GM19043 (cell line): ENCODE results near the gene DENND2D.

ENCODE experiments used
- ATAC-seq: cut with Tn5 transposase; IDR thresholded peaks from one replicate; pipeline ENCODE4 v1.9.1; 2021; ENCODE audit warnings: low read depth; ENCODE audit not compliant: unreplicated experiment

Gene DENND2D

DNA sequence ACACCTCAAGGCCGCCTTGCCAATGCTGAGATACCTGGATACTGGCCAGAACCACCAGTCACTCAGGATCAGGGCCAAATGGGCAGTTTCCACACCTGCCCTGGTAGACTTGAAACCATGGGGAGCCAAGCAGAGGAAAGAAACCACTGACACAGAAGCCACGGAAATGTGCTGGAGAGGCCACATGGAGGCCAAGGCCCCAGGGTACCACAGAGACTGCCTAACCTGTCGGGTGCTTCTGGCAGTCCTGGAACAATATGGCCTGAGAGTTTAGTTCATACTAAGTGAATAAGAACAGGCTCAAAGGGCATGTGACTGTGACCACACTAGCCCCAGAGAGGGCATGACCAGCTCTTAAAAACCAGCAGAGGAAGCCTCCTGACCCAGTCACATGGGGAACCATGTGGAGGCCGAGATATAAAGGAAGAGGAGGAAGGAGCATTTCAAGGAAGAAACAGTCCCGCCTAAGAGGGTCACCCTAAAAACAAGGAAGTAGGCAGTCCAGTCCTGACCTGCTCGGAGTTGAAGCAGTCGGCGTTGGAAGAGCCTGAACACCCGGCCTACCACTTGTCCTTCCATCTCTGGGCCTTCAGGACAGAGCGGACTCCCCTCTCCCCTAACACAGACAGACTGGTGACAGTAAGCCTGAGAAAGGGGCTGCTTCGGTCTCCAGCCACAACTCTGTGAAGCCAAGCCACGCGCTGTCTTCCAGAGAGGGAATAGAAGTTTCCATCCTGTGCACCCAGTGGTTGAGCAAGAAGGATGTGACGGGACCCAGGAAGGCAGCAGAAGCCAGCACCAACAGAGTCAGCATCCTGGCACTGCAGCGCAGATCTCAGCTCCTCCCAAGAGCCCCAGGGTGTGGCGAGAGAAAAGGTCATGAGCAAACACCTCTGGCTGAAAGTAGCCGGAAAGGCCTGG, at the start of gene DENND2D:
DENND2D (minus strand) TSS at position 766 of the 921 bp plus-strand sequence; CDS start at position 579, 187 bp downstream.
- no peak for ATAC-seq

DNA sequence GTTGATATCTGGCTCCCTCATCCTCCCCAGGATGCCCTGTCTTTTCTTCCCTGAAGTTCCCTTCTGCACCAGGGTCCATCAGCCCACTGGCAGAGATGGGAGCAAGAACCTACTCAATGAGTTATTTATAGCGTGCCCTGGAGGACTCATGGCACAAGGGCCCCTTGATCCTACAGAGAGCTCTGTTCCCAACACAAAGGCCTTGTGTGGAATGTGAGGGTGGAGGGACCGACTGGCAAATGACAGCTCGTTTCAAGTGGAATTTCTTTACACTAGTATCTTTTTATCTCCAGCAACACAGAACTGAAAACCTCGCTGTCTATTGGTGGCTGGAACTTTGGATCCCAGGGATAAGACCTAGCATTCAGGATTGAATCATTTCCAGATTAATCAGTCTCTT, 49.5 kb upstream of the DENND2D start:
- ATAC-seq: no peak

DNA sequence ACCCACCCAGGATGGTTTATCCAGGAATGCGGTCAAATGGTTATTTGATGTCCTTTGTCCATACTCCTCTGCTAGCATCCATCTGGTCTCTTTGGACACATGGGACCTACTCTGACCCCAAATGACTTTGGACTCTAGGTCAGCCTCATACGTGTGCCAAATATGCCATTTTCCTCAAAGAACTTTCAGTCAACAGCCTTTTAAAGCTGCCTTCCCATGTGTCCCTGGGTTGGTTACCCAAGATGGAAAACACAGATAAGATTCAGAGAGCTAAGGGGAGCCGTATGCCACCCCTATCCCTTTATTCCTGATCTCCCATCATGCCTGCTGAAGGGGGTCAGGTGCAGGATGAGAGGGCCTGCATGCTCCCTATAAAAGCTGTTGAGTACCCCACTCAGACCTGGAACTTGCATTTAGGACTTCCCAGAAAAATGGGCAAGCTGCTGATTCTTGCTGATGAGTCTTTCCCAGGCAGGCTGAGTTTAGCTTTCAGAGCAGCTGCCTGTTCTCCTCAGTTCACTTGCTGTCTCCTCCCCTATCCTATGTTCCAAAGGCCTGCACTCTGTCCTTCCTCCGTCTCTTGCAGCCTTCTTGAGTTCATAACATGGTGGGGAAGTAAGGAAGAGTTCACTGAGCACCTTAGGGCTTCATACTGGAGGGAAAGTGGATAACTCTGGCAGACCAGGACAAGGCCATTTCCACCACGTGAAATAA, 46.8 kb upstream of the DENND2D start:
- ATAC-seq: no peak

DNA sequence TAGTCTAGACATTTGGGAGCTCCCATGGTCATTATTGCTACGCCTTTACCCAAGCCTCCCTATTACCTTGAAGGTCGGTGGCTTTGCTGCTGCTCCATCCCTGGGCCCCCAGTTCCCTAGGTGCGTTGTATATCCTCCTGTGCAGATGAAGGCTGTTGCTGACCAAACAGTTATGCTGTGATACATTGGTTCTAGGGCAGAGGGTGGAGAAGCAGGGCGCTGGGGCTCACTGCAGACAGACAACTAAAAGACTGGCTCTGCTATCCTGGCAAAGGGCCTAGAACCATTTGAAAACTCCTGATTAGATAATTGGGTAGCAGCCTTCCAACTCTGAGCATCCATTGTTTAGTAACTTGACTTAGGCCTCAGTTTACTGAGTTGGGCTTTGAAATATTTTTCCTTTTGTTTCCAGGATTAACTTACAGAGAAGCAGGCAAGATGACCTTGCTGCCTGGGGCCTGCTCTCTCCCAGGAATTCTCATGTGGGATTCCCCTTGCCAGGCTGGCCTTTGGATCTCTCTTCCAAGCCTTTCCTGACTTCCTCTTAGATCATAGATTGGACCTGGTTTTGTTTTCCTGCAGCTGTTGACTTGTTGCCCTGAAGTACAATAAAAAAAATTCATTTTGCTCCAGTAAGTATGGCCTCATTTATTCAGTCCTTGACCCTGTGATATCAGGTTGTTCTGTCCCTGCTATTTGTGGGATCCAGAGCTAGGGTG, 42.5 kb upstream of the DENND2D start:
- ATAC-seq: no peak

DNA sequence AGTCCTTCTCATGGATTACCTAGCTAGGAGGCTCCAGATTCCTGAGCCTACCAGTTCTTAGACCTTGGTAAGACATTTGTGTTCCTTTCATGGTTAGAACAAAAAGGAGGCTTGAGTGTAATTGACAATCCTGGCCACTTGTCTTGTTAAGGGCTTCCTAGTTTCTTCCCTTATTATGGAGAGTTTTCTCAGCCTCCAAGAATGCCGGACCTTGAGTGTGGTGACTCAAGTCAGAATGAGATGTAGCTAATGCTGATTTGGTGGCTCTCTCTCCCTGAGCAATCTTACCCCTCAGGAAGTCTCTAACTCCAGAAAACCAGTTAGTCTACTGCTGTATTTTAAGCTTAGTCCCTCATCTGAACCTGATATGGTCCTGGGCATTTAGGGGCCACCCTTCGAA, 41.4 kb upstream of the DENND2D start:
- ATAC-seq: no peak

DNA sequence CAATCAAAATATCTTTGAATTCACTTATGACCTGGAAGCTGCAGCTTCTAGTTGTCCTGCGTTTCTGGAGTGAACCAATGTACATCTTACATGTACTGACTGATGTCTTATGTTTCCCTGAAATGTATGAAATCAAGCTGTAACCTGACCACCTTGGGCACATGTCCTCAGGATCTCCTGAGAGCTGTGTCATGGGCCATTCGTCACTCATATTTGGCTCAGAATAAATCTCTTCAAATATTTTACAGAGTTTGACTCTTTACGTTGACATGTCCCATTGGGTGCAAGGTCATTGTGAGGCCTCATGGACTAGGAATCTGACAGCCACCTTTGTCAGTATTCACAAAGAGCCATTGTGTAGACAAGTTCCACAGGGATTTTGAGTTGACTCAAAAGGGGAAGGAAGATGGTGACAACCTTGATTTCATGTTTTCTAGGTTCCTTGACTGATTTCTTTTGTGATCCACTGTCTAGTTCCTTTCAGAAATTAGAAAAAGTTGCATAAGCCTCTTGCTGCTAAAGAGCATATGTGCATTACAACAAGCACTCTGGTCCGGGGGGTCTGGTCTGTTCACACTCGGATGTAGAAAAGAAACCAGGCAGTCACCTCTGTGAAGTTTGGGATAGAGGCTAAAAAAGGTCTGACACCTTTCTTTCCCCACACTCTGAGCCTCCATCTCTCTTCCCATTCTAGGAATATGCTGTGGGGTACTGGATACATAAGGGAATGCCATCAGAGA, 37.8 kb upstream of the DENND2D start:
- no peak for ATAC-seq

DNA sequence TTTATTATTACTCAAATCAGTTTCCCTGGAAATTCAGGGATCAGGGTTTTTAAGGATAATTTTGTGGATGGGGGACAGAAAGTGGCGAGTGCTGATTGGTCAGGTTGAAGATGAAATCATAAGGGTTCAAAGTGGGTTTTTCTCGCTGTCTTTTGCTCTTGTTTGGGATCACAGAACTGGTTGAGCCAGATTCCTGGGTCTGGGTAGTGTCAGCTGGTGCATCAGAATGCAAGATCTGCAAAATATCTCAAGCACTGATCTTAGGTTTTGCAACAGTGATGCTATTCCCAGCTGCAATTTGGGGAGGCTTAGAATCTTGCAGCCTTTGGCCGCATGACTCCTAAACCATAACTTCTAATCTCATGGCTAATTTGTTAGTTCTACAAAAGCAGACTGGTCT, 36.4 kb upstream of the DENND2D start:
- no peak for ATAC-seq

DNA sequence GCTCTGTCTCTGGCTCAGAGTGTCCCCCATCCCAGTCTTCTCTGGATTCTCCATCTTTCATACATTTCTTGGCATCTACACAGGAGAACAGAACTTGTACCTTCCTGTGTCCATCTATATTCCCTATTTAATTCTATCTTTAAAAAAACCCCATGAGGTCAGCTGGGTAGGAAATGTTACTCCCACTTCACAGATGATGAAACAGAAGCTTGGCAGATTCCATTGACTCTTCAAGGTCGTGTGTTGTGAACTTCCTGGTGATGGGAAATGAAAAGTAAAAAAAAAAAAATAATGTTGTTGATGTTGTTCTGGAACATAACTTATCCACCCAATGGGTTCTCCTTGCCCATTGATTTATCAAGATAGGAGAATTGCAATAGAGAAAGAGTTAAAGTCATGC, 35.9 kb upstream of the DENND2D start:
- ATAC-seq: no peak

DNA sequence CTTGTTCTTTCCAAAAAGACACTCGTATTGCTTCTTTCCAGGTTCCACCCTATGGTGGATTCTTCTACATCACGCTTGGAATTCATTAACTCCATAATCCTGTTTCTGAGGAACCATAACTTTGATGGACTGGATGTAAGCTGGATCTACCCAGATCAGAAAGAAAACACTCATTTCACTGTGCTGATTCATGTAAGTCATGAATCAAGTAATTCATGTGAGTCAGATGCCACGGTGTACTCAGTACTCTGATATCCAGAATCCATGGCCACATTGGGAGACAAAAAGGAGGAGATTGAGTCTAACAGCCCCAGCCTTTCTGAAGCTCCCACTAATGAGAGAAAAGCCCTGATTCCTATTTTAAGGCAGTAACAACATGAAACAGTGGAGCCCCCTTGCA, 34.4 kb upstream of the DENND2D start:
- no peak for ATAC-seq

- ATAC-seq: no peak
Observed at GRCh38 chr1:111234258-111234657, 33.8 kb upstream of the DENND2D start.

DNA sequence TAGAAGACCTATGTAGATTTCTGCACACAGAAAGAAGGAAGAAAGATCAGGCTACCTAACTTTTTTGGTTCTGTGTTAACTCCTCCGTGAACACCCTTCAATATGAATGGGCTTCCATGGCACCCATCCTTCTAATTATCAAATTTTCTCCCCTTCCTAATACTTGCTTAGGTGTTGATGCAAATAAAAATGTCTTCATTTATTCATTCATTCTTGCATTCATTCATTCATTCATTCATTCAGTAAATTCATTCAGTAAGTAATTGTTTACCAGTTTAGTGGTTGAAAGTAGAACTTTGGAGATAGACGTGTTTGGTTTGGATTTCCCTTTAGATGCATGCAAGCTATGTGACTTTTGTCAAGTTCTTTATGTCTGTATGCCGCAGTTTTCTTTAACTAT, 31.7 kb upstream of the DENND2D start:
- no peak for ATAC-seq

GRCh38 chr1:111228748-111229126, 28.3 kb upstream of the DENND2D start:
- ATAC-seq: no peak

DNA sequence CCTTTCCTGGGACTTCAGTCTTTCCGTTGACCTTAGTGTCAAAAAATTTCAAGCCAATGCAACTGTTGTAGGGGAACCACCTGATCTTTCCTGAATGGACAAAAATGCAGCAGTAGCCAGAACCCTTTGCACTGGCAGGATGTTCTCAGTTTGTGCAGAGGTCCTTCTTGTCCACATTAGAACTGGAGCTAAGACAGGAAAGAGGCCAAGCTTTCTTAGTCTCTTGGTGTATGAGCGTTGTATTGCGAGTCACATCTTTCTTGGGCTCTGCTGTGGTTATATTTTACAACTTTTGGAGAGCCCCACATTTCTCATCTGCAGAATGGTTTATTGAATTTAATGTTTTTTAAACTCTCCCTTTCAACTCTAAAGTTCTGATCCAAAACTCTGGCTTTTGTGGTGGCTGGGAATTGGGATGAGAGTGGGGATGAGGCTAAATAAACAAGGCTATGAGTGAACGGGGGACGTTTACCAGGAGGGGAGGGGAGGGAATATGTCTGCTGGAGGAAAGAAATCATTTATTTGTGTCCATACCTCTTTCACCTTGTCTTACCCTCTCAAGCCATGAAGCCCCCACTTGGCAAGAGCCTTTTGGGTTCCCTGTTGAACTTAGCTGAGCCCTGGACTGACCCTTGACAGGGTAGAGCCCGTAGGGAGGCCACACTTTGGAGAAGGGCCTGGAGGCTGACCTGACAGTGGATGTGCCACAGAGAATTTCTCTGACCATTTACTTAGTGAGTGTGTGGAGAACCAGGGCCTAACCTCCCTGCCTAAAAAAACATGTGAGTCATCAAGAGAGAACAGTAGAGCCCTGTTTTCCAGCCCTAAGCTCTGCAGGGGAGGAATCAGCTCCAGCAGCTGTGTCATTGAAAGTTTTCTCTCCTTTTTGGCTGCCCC, 27.7 kb upstream of the DENND2D start:
- no peak for ATAC-seq

DNA sequence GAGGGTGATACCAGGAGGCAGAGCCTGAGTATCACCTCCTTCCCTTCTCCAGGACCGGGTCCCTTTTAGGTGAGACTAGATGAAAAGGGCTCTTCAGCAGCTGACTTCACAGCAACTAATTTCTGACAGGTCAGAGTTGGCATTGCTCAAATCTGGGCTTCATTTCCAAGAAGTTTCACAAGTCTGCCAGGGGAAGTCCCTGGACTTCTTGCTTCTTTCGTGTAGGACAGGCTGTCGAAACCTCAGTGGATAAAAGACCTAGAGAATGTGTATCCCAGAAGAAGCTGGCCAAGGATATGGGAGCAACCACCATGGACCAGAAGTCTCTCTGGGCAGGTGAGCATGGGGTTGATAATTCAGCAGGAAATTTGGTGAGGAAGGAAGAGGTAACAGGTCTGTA, 27.0 kb upstream of the DENND2D start, which contains the start of gene CHI3L2:
CHI3L2 (plus strand) TSS at position 280 of the 400 bp plus-strand sequence; CDS start at position 297, 17 bp downstream.
- ATAC-seq: no peak

GRCh38 chr1:111225717-111226400, 25.4 kb upstream of the DENND2D start:
- ATAC-seq: no peak

- no peak for ATAC-seq
Observed at GRCh38 chr1:111225091-111225490, 24.6 kb upstream of the DENND2D start.

- ATAC-seq: no peak
Observed at GRCh38 chr1:111223126-111223685, 22.8 kb upstream of the DENND2D start.

DNA sequence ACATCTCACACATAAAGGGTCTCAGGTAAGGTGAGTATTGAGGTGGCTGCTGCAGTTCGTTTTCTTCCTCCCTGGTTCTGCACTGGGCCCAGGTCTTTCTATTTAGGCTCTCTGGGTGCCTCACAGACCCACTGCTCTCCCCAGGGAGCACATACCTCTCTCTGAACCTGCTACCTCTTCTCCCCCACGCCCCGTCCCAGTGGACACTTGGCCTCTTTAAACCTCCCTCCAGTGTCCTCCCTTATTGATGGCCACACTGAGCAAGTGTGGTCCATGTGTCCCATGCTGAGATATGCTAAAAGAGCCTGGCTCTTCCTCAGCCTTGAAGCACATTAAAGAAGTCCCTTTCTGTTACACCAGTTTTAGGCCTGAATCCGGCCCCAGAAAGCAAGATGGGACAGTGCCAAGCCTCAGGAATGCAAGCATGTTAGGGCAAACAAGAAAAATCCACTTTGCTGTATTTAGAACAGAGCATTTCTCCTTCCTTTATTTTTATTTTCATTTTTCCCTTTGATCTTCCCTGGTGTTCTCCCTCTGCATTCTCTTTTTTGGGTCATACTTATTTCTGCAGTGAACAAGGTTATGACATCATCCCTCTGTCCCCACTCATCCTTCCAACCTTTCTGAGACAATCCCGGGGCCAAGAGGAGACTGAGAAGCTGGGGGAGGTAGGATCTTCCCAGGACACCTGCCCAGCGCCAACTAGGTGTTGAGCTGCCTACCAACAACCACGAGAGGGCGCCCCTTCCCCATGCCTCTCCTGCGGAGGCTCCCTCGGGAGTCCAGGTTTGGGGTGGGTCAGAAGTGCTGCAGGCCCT, 22.1 kb upstream of the DENND2D start:
- ATAC-seq: no peak
